ENCODE results near the gene SH3PXD2A. TPM values are rescaled to one million over a fixed set of nuclear protein-coding genes. Genes with fewer than 3 reads are reported as not detected.

The SH3PXD2A gene
- polyA plus RNA-seq, 1 experiment: 50.2 TPM

- Histone ChIP-seq H3K27me3 (ENCODE audit: control insufficient read depth, insufficient read depth, low read length) (no peaks in the 10 kb centered on the region), H3K36me3 (ENCODE audit: control insufficient read depth, insufficient read depth, low read length) (peaks cover 43% of the 10 kb centered on the region), H3K4me3 (ENCODE audit: low read depth, low read length) (no peak overlapping the region)
- ChIA-PET CTCF (interaction anchor here (1.2 to 2.5 kb wide), 4 partner anchors 9 to 39 kb away, joined by 3 to 10 read pairs (median 4); no protein-coding TSS in a partner anchor), POLR2A (no interaction called here)
- no peak for DNase-seq (ENCODE audit: low read depth)
- no peak for TF ChIP-seq CTCF (IDR thresholded peaks at IDR 0.05; ENCODE audit: insufficient read depth, low read depth, low read length)
Measured at GRCh38 chr10:103657061-103657591, 198.2 kb downstream of the SH3PXD2A start.

GRCh38 chr10:103654925-103655324 lies 200.5 kb downstream of the SH3PXD2A start:
- H3K36me3 ChIP-seq (ENCODE audit: control insufficient read depth, insufficient read depth, low read length): peaks cover 54% of the 10 kb centered on the region
- no peak overlapping the region for H3K4me3 ChIP-seq (ENCODE audit: low read depth, low read length)
- H3K27me3 ChIP-seq (ENCODE audit: control insufficient read depth, insufficient read depth, low read length): no peaks in the 10 kb centered on the region
- TF ChIP-seq CTCF (IDR thresholded peaks at IDR 0.05; ENCODE audit: insufficient read depth, low read depth, low read length): no peak
- ChIA-PET POLR2A (no interaction called here), CTCF (interaction anchor here (2.9 kb wide), 1 partner anchor 31 kb away, joined by 8 read pairs; no protein-coding TSS in a partner anchor)
- DNase-seq (ENCODE audit: low read depth): no peak

GRCh38 chr10:103653581-103654037 lies 201.8 kb downstream of the SH3PXD2A start:
- DNase-seq (ENCODE audit: low read depth): no peak
- Histone ChIP-seq H3K27me3 (ENCODE audit: control insufficient read depth, insufficient read depth, low read length) (no peaks in the 10 kb centered on the region), H3K36me3 (ENCODE audit: control insufficient read depth, insufficient read depth, low read length) (peaks cover 45% of the 10 kb centered on the region), H3K4me3 (ENCODE audit: low read depth, low read length) (no peak overlapping the region)
- ChIA-PET CTCF (interaction anchor here (1.3 to 2.9 kb wide), 2 partner anchors 12 to 33 kb away, joined by 4 to 8 read pairs; no protein-coding TSS in a partner anchor), POLR2A (no interaction called here)
- no peak for TF ChIP-seq CTCF (IDR thresholded peaks at IDR 0.05; ENCODE audit: insufficient read depth, low read depth, low read length)

- TF ChIP-seq CTCF (IDR thresholded peaks at IDR 0.05; ENCODE audit: insufficient read depth, low read depth, low read length): no peak
- POLR2A ChIA-PET: no interaction called here
- CTCF ChIA-PET: interaction anchor here (1.0 to 5.4 kb wide), 3 partner anchors 13 to 50 kb away, joined by 3 to 25 read pairs (median 4); no protein-coding TSS in a partner anchor
- Histone ChIP-seq H3K4me3 (ENCODE audit: low read depth, low read length) (no peak overlapping the region), H3K27me3 (ENCODE audit: control insufficient read depth, insufficient read depth, low read length) (no peaks in the 10 kb centered on the region), H3K36me3 (ENCODE audit: control insufficient read depth, insufficient read depth, low read length) (peaks cover 41% of the 10 kb centered on the region)
- no peak for DNase-seq (ENCODE audit: low read depth)
Measured at GRCh38 chr10:103652599-103653281, 202.6 kb downstream of the SH3PXD2A start.

- H3K4me3 ChIP-seq (ENCODE audit: low read depth, low read length): no peak overlapping the region
- no peak for DNase-seq (ENCODE audit: low read depth)
- H3K36me3 ChIP-seq (ENCODE audit: control insufficient read depth, insufficient read depth, low read length): peaks cover 42% of the 10 kb centered on the region
- ChIA-PET POLR2A (interaction anchor here (0.5 kb wide), 1 partner anchor 45 kb away, joined by 4 read pairs; no protein-coding TSS in a partner anchor), CTCF (interaction anchor here (1.0 to 5.4 kb wide), 2 partner anchors 34 to 49 kb away, joined by 3 to 25 read pairs; no protein-coding TSS in a partner anchor)
- no peak for TF ChIP-seq CTCF (IDR thresholded peaks at IDR 0.05; ENCODE audit: insufficient read depth, low read depth, low read length)
- no peaks in the 10 kb centered on the region for H3K27me3 ChIP-seq (ENCODE audit: control insufficient read depth, insufficient read depth, low read length)
Measured at GRCh38 chr10:103651783-103652476, 203.4 kb downstream of the SH3PXD2A start.

All from BJ (cell line).